ENCODE data around the gene MBD3L4.
"Not testable (repeated sequence)": the region's sequence is repeated elsewhere in the genome, so short reads cannot be mapped to it uniquely, and the experiment has no call there.

MBD3L4 gene

GRCh38 chr19:7041563-7041962 is 1.6 kb upstream of the MBD3L4 start:
- H3K27me3 ChIP-seq (ENCODE audit: insufficient read depth, low read length); H3K27ac ChIP-seq (ENCODE audit: low read depth, low read length); H3K36me3 ChIP-seq (ENCODE audit: insufficient read depth, low read length); H3K4me3 ChIP-seq (ENCODE audit: low read length); H3K9me3 ChIP-seq (ENCODE audit: insufficient read depth, low read depth, low read length); H3K4me1 ChIP-seq (ENCODE audit: insufficient read depth, low read length); H3K9ac ChIP-seq (ENCODE audit: low read depth, low read length): not testable (repeated sequence)
- WGBS: no CpG with 5 or more reads among the region's 2 CpGs

- H3K4me1 ChIP-seq (ENCODE audit: insufficient read depth, low read length); H3K36me3 ChIP-seq (ENCODE audit: insufficient read depth, low read length); H3K9me3 ChIP-seq (ENCODE audit: insufficient read depth, low read depth, low read length); H3K27ac ChIP-seq (ENCODE audit: low read depth, low read length); H3K4me3 ChIP-seq (ENCODE audit: low read length); H3K9ac ChIP-seq (ENCODE audit: low read depth, low read length); H3K27me3 ChIP-seq (ENCODE audit: insufficient read depth, low read length): not testable (repeated sequence)
- no CpG with 5 or more reads among the region's 9 CpGs for WGBS
Observed at GRCh38 chr19:7030278-7030677, 9.7 kb downstream of the MBD3L4 start, which contains the start of gene MBD3L5. Gene MBD3L5 (plus strand): TSS chr19:7030578. CDS start chr19:7030612, 34 bp downstream.

GRCh38 chr19:7028790-7029189 is 11.2 kb downstream of the MBD3L4 start:
- not testable (repeated sequence) for H3K9me3 ChIP-seq (ENCODE audit: insufficient read depth, low read depth, low read length); H3K36me3 ChIP-seq (ENCODE audit: insufficient read depth, low read length); H3K27me3 ChIP-seq (ENCODE audit: insufficient read depth, low read length); H3K9ac ChIP-seq (ENCODE audit: low read depth, low read length); H3K27ac ChIP-seq (ENCODE audit: low read depth, low read length); H3K4me1 ChIP-seq (ENCODE audit: insufficient read depth, low read length); H3K4me3 ChIP-seq (ENCODE audit: low read length)
- WGBS: no CpG with 5 or more reads among the region's 1 CpG

- peaks cover 19% of the 10 kb centered on the region for H3K9me3 ChIP-seq (ENCODE audit: insufficient read depth, low read depth, low read length)
- not testable (repeated sequence) for H3K9ac ChIP-seq (ENCODE audit: low read depth, low read length); H3K4me3 ChIP-seq (ENCODE audit: low read length); H3K36me3 ChIP-seq (ENCODE audit: insufficient read depth, low read length); H3K27ac ChIP-seq (ENCODE audit: low read depth, low read length); H3K4me1 ChIP-seq (ENCODE audit: insufficient read depth, low read length); H3K27me3 ChIP-seq (ENCODE audit: insufficient read depth, low read length)
- WGBS: no CpG with 5 or more reads among the region's 6 CpGs
Observed at GRCh38 chr19:7021331-7021730, 18.6 kb downstream of the MBD3L4 start, which contains the start of gene MBD3L2B. Gene MBD3L2B (minus strand): TSS chr19:7021431. CDS start chr19:7021397, 34 bp downstream.

- Histone ChIP-seq H3K27ac (ENCODE audit: low read depth, low read length) (no peak overlapping the region), H3K36me3 (ENCODE audit: insufficient read depth, low read length) (no peaks in the 10 kb centered on the region), H3K9ac (ENCODE audit: low read depth, low read length) (no peak overlapping the region), H3K4me1 (ENCODE audit: insufficient read depth, low read length) (no peaks in the 10 kb centered on the region), H3K27me3 (ENCODE audit: insufficient read depth, low read length) (no peaks in the 10 kb centered on the region), H3K4me3 (ENCODE audit: low read length) (no peak overlapping the region), H3K9me3 (ENCODE audit: insufficient read depth, low read depth, low read length) (peaks cover 42% of the 10 kb centered on the region)
- WGBS: 78% methylated on average over 3 of the region's 6 CpGs
Observed at GRCh38 chr19:7018828-7019227, 21.2 kb downstream of the MBD3L4 start.

- 67% methylated on average over 4 of the region's 4 CpGs for WGBS
Observed at GRCh38 chr19:7013678-7014077, 26.3 kb downstream of the MBD3L4 start.

GRCh38 chr19:7010722-7011593 is 29.0 kb downstream of the MBD3L4 start:
- H3K4me1 ChIP-seq (ENCODE audit: insufficient read depth, low read length): no peaks in the 10 kb centered on the region
- H3K9ac ChIP-seq (ENCODE audit: low read depth, low read length): no peak overlapping the region
- no peaks in the 10 kb centered on the region for H3K27me3 ChIP-seq (ENCODE audit: insufficient read depth, low read length)
- peaks cover 69% of the 10 kb centered on the region for H3K9me3 ChIP-seq (ENCODE audit: insufficient read depth, low read depth, low read length)
- no peaks in the 10 kb centered on the region for H3K36me3 ChIP-seq (ENCODE audit: insufficient read depth, low read length)
- H3K27ac ChIP-seq (ENCODE audit: low read depth, low read length): no peak overlapping the region
- no peak overlapping the region for H3K4me3 ChIP-seq (ENCODE audit: low read length)
- WGBS: 87% methylated on average over 11 of the region's 12 CpGs

More at GRCh38 chr19:7013678-7014077, 26.3 kb downstream of the MBD3L4 start:
- H3K4me1 ChIP-seq (ENCODE audit: insufficient read depth, low read length): no peaks in the 10 kb centered on the region
- H3K9ac ChIP-seq (ENCODE audit: low read depth, low read length): no peak overlapping the region
- H3K9me3 ChIP-seq (ENCODE audit: insufficient read depth, low read depth, low read length): peaks cover 72% of the 10 kb centered on the region
- H3K27me3 ChIP-seq (ENCODE audit: insufficient read depth, low read length): no peaks in the 10 kb centered on the region
- H3K4me3 ChIP-seq (ENCODE audit: low read length): no peak overlapping the region
- no peak overlapping the region for H3K27ac ChIP-seq (ENCODE audit: low read depth, low read length)
- no peaks in the 10 kb centered on the region for H3K36me3 ChIP-seq (ENCODE audit: insufficient read depth, low read length)

- no peaks in the 10 kb centered on the region for H3K4me1 ChIP-seq (ENCODE audit: insufficient read depth, low read length)
- H3K36me3 ChIP-seq (ENCODE audit: insufficient read depth, low read length): no peaks in the 10 kb centered on the region
- H3K27me3 ChIP-seq (ENCODE audit: insufficient read depth, low read length): no peaks in the 10 kb centered on the region
- H3K9me3 ChIP-seq (ENCODE audit: insufficient read depth, low read depth, low read length): peaks cover 60% of the 10 kb centered on the region
- H3K4me3 ChIP-seq (ENCODE audit: low read length): no peak overlapping the region
- no peak overlapping the region for H3K9ac ChIP-seq (ENCODE audit: low read depth, low read length)
- H3K27ac ChIP-seq (ENCODE audit: low read depth, low read length): no peak overlapping the region
- WGBS: 80% methylated on average over 4 of the region's 4 CpGs
Observed at GRCh38 chr19:7007859-7008258, 32.1 kb downstream of the MBD3L4 start.

GRCh38 chr19:7006135-7006704 is 33.8 kb downstream of the MBD3L4 start:
- no peak overlapping the region for H3K4me3 ChIP-seq (ENCODE audit: low read length)
- H3K27me3 ChIP-seq (ENCODE audit: insufficient read depth, low read length): no peaks in the 10 kb centered on the region
- H3K9me3 ChIP-seq (ENCODE audit: insufficient read depth, low read depth, low read length): peaks cover 62% of the 10 kb centered on the region
- no peaks in the 10 kb centered on the region for H3K4me1 ChIP-seq (ENCODE audit: insufficient read depth, low read length)
- no peak overlapping the region for H3K27ac ChIP-seq (ENCODE audit: low read depth, low read length)
- WGBS: 64% methylated on average over 11 of the region's 11 CpGs
- no peak overlapping the region for H3K9ac ChIP-seq (ENCODE audit: low read depth, low read length)
- no peaks in the 10 kb centered on the region for H3K36me3 ChIP-seq (ENCODE audit: insufficient read depth, low read length)

- no peaks in the 10 kb centered on the region for H3K36me3 ChIP-seq (ENCODE audit: insufficient read depth, low read length)
- peaks cover 74% of the 10 kb centered on the region for H3K9me3 ChIP-seq (ENCODE audit: insufficient read depth, low read depth, low read length)
- 89% methylated on average over 15 of the region's 18 CpGs for WGBS
- no peak overlapping the region for H3K9ac ChIP-seq (ENCODE audit: low read depth, low read length)
- no peak overlapping the region for H3K4me3 ChIP-seq (ENCODE audit: low read length)
- no peak overlapping the region for H3K27ac ChIP-seq (ENCODE audit: low read depth, low read length)
- no peaks in the 10 kb centered on the region for H3K4me1 ChIP-seq (ENCODE audit: insufficient read depth, low read length)
- H3K27me3 ChIP-seq (ENCODE audit: insufficient read depth, low read length): no peaks in the 10 kb centered on the region
Observed at GRCh38 chr19:7004313-7004931, 35.6 kb downstream of the MBD3L4 start.

- no peaks in the 10 kb centered on the region for H3K27me3 ChIP-seq (ENCODE audit: insufficient read depth, low read length)
- peaks cover 79% of the 10 kb centered on the region for H3K9me3 ChIP-seq (ENCODE audit: insufficient read depth, low read depth, low read length)
- 80% methylated on average over 1 of the region's 1 CpG for WGBS
- H3K27ac ChIP-seq (ENCODE audit: low read depth, low read length): no peak overlapping the region
- H3K9ac ChIP-seq (ENCODE audit: low read depth, low read length): no peak overlapping the region
- H3K36me3 ChIP-seq (ENCODE audit: insufficient read depth, low read length): no peaks in the 10 kb centered on the region
- no peaks in the 10 kb centered on the region for H3K4me1 ChIP-seq (ENCODE audit: insufficient read depth, low read length)
- H3K4me3 ChIP-seq (ENCODE audit: low read length): no peak overlapping the region
Observed at GRCh38 chr19:7000816-7001215, 39.2 kb downstream of the MBD3L4 start.

Measured in HUES64 (cell line).